ENCODE measurements around the gene CIDEB. TPM values are rescaled to one million over a fixed set of nuclear protein-coding genes. Genes with fewer than 3 reads are reported as not detected.

CIDEB gene
- total RNA-seq, 1 donor from 2014 or later, result 1.1 TPM

DNA sequence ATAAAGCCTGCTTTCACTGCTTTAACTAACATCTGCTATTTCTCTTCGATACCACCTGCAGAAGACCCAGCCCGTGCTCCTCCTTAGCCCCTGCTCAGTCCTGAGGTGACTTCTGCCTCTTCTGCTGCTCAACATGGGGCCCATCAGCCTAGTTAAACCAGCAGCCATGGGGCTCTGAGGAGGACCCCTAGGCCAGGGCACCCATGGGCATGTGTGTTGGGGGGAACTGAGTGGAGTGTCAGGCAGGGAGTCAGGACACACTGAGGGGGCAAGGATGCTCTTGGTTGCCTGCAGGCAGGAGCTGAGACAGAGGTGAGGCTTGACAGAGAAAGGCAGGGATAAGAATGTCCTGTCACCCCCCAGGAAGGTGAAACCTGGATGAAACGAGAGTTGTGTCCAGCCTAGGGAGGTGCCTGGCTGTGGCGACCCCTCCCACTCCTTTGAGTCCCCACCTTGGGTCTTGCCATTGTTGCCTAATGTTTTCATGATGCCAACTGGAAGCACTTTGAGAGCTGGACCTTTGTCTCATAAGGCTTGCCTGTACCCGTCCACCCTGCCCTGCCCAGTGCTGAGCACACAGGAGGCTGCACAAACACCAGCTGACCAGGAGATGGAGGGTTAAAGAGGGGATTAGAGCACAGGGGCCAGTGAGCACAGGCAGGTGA is 23.8 kb downstream of the CIDEB start:
- TF ChIP-seq, protein P1, sequence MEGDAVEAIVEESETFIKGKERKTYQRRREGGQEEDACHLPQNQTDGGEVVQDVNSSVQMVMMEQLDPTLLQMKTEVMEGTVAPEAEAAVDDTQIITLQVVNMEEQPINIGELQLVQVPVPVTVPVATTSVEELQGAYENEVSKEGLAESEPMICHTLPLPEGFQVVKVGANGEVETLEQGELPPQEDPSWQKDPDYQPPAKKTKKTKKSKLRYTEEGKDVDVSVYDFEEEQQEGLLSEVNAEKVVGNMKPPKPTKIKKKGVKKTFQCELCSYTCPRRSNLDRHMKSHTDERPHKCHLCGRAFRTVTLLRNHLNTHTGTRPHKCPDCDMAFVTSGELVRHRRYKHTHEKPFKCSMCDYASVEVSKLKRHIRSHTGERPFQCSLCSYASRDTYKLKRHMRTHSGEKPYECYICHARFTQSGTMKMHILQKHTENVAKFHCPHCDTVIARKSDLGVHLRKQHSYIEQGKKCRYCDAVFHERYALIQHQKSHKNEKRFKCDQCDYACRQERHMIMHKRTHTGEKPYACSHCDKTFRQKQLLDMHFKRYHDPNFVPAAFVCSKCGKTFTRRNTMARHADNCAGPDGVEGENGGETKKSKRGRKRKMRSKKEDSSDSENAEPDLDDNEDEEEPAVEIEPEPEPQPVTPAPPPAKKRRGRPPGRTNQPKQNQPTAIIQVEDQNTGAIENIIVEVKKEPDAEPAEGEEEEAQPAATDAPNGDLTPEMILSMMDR (IDR thresholded peaks at IDR 0.05; ENCODE audit: insufficient read depth, low read length, poor library complexity, severe bottlenecking), result no peak
- DNase-seq (ENCODE audit: low read depth), result no peak
- H3K27me3 ChIP-seq (ENCODE audit: control insufficient read depth, insufficient read depth, low read length), result no peaks in the 10 kb centered on the region
- no peak overlapping the region for H3K4me3 ChIP-seq (ENCODE audit: low read depth, low read length)
- no peaks in the 10 kb centered on the region for H3K36me3 ChIP-seq (ENCODE audit: control insufficient read depth, insufficient read depth, low read length)

DNA sequence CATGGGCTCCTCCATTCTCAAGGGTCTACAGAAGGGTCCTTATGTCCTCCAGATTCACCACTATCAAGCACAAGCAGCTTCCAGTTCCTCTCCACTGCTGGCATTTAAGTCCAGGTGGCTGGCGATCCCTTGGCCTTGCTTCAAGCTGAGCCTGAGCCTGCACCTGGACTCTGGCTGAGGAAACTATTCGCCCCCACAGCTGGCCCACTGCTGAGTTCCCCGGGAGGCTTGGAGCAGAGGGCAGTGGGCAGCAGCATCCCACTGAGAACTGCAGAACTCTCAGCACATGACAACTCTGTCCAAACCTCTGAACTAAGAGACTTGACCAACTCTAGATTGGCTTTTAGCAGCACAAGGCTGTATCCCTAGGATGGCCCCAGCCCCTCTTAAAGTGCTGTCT is 25.0 kb downstream of the CIDEB start:
- TF ChIP-seq, protein P1 (IDR thresholded peaks at IDR 0.05; ENCODE audit: insufficient read depth, low read length, poor library complexity, severe bottlenecking), result no peak
- H3K36me3 ChIP-seq (ENCODE audit: control insufficient read depth, insufficient read depth, low read length), result no peaks in the 10 kb centered on the region
- H3K27me3 ChIP-seq (ENCODE audit: control insufficient read depth, insufficient read depth, low read length), result no peaks in the 10 kb centered on the region
- H3K4me3 ChIP-seq (ENCODE audit: low read depth, low read length), result no peak overlapping the region
- no peak for DNase-seq (ENCODE audit: low read depth)

DNA sequence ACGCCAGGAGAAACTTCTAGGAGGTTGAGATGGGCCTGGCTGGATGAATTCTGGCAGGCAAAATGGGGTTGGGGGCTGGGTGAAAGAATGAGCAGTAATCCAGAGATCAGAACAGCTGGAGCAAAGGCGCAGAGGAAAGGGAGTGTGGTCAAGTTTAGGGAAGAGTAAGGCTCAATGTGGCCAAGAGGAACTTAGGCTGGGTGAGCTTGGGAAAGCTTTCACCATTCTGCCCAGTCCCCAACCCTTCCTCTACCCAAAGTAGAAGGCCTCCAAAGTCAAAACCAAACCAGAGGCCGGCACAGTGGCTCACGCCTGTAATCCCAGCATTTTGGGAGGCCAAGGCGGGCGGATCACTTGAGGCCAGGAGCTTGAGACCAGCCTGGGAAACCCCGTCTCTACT is 26.1 kb downstream of the CIDEB start:
- TF ChIP-seq, protein P1 (IDR thresholded peaks at IDR 0.05; ENCODE audit: insufficient read depth, low read length, poor library complexity, severe bottlenecking), result no peak
- Histone ChIP-seq H3K27me3 (ENCODE audit: control insufficient read depth, insufficient read depth, low read length) (no peaks in the 10 kb centered on the region), H3K36me3 (ENCODE audit: control insufficient read depth, insufficient read depth, low read length) (no peaks in the 10 kb centered on the region), H3K4me3 (ENCODE audit: low read depth, low read length) (no peak overlapping the region)
- DNase-seq (ENCODE audit: low read depth), result no peak

DNA sequence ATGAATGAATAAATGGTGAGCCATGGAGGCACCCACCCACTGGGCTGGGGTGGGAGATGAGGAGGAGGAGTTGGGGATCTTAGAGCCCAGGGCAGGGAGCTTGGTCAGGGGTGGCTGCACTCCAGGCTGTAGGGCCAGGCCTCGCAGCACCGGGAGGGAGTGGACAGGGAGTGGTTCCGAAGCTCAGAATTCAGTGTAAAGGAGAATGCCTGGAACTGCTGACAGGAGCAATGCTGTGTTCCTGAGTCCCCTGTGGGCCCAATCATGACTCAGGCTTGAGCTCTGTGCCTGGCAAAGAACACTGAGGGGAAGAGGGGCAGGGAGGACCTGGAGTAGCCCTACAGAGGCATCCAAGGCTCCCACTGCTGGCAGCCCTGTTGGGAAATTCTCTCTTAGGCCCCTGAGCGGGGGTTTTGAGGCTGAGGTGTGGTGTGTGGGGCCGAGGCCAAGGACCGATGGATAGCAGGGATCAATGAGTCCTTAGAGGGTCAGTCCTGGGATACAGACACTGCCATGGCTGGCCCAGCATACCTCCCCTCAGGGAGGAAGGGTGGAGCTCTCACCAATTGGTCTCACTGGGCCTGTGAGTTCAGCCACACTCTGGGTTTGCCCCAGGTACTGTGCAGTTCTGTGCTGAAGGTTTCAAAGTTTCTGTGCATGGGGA is 26.8 kb downstream of the CIDEB start:
- Histone ChIP-seq H3K27me3 (ENCODE audit: control insufficient read depth, insufficient read depth, low read length) (no peaks in the 10 kb centered on the region), H3K4me3 (ENCODE audit: low read depth, low read length) (no peak overlapping the region), H3K36me3 (ENCODE audit: control insufficient read depth, insufficient read depth, low read length) (no peaks in the 10 kb centered on the region)
- TF ChIP-seq, protein P1 (IDR thresholded peaks at IDR 0.05; ENCODE audit: insufficient read depth, low read length, poor library complexity, severe bottlenecking), result no peak
- DNase-seq (ENCODE audit: low read depth), result no peak

DNA sequence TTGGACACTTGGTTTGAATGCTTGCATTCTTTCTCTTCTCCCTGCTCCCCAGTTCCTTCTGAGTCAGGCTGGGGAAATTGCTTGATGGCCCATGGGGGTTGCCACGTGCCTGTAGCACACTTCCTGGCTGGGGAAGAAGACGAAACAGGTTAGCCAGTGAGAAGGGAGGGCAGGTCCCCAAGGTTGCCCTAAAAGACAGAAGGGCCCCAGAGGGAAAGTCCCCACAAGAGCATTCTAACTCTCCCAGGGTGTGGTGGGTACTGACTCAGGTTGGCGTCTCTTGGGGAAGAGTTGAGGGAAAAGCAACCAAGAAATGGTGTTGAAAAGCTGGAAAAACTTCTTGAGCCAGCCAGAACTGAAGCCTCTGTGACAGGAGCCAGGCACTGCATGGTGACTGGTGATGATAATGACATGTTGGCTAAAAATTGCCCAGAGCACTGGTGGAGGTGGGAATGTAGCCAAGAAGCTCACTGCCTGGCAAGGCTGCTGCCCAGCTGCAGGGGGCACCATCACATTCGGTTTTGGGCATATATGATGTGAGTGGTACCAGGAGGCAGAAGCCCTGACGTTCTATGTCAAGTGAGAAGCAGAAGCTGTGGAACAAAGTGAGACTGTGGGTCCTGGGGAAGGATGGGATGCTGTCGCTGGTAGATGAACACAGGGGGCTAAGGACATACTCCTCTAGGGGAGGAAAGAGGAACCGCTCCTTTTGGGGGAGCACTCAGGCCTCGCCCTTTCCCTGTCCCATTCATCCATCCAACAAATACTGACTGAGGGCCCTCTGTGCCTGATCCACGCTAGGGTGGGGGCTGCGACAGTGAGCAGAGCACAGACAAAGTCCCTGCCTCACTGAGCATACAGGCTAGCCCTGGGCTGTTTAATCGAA is 28.2 kb downstream of the CIDEB start:
- H3K4me3 ChIP-seq (ENCODE audit: low read depth, low read length), result no peak overlapping the region
- TF ChIP-seq, protein P1 (IDR thresholded peaks at IDR 0.05; ENCODE audit: insufficient read depth, low read length, poor library complexity, severe bottlenecking), result peak; percentile 12
- H3K27me3 ChIP-seq (ENCODE audit: control insufficient read depth, insufficient read depth, low read length), result no peaks in the 10 kb centered on the region
- H3K36me3 ChIP-seq (ENCODE audit: control insufficient read depth, insufficient read depth, low read length), result no peaks in the 10 kb centered on the region
- DNase-seq (ENCODE audit: low read depth), result no peak
